DOHH2 (cell line): Measurements from ENCODE around the gene DPYD.

ENCODE experiments used
- EZH2phosphoT487 ChIP-seq: fragments of 200-600 bp; sonication (generic); IDR thresholded peaks from 2 replicates; pipeline ENCODE4 v1.6.1; 2017; ENCODE audit warnings: borderline replicate concordance, mild to moderate bottlenecking, antibody characterized with exemption, low read length, moderate library complexity, mixed read lengths
- TF ChIP-seq, protein P1 (sequence below): fragments of 200-600 bp; sonication (generic); IDR thresholded peaks from one replicate; pipeline ENCODE4 v1.5.1; 2014; ENCODE audit warnings: antibody characterized with exemption, mild to moderate bottlenecking, low read depth, low read length; ENCODE audit not compliant: poor library complexity, severe bottlenecking

DNA sequence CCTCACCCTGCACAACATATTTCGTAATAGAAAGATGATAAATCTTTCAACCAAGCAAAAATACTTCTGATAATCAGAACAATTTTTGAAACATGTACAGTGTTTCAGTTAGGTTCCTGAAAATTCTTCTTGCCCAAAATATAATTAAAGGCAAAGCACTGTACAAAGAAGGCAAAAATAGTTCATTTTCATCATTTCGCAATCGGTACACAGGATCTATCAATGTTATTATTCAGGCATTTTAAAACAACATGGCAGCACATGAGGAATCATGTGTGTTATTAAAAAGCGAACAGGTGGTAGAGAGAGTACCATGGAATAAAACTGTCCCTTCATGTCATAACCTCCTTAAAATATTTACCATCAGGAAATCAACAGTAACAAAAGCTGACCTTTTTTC, 356.9 kb downstream of the DPYD start:
- TF ChIP-seq, protein P1, sequence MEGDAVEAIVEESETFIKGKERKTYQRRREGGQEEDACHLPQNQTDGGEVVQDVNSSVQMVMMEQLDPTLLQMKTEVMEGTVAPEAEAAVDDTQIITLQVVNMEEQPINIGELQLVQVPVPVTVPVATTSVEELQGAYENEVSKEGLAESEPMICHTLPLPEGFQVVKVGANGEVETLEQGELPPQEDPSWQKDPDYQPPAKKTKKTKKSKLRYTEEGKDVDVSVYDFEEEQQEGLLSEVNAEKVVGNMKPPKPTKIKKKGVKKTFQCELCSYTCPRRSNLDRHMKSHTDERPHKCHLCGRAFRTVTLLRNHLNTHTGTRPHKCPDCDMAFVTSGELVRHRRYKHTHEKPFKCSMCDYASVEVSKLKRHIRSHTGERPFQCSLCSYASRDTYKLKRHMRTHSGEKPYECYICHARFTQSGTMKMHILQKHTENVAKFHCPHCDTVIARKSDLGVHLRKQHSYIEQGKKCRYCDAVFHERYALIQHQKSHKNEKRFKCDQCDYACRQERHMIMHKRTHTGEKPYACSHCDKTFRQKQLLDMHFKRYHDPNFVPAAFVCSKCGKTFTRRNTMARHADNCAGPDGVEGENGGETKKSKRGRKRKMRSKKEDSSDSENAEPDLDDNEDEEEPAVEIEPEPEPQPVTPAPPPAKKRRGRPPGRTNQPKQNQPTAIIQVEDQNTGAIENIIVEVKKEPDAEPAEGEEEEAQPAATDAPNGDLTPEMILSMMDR = no peak
- no peak for TF ChIP-seq EZH2phosphoT487
